Hematopoietic multipotent progenitor cell treated with erythropoietin and hydrocortisone succinate and interleukin-3 and kit ligand, for 15 days (in vitro differentiated cells): Measurements from ENCODE around the gene PRG2.
"Not testable (repeated sequence)": the region's sequence is repeated elsewhere in the genome, so short reads cannot be mapped to it uniquely, and the experiment has no call there.

ENCODE experiments used
- DNase-seq: peaks from one replicate; pipeline ENCODE4 v3.0.0-alpha.2; 2015; ENCODE audit warnings: low spot score

PRG2 gene

DNA sequence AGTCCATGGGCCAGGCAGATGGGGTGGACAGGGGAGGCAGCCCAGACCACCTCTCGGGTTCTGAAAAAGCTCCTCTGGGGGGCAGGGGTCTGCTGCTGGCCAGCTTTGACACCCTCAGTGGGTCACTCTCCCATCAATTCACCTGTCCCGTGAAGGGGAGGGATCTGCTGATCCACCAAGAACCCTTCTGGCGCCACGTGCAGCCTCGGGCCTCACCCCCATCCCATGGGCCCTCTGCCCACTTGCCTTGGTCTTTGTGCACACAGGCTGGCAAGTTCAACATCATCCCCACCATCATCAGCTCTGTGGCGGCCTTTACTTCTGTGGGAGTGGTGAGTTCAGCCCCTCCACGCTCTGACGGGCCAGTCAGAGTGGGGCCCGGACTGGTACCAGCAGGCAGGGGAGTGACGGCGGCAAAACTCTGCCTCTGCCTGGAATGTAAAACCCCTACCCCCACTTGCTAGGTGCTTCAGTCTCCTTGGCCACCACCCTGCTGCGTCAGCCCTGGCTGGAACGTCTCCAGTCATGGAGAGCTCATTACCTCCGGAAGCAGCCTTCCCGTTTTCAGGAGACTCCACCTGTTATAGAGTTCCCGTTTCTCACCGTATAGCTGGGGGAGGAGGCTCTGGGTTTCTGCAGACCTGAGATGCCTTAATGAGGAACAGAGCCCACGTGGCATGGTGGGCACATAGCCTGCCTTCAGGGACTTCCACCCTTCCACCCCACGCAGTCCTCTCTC, 22.2 kb downstream of the PRG2 start:
- no peak for DNase-seq

DNA sequence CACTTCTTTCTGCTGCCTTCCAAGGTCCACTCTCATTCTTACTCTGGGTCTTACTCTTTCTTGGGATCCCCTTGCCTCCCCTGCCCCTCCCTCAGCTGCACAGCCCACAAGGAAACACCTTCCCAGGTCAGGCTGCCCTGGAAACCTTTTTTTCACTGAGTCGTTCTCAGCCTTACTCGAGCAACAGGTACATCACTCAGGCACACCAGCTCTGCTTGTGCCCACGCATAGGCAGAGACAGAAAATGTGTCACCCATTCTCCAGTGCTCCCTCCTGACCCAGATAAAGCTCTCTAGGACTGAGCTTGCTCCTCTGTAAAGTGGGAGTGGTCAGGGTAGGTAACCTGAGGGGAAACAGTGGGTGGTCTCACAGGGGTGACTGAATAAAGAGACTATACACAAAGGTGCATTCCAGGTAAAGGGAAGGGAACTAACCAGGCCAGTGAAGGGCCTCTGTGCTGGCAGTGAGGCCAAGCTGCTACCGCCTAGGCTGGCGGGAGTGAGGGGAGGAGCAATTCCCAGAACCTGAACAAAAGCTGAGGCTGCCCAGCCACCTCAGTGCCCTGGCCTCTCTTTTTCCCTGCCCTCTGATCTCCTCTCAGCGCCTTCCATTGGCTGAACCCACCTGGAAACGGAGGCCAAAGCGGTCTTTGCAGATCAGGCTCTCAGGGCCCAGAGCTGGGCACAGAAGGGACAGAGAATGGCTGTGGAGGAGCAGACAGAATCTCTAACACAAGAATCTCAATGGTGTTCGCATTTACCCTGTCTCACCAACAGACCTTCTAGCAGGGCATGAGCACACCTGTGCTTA, 25.4 kb downstream of the PRG2 start:
- no peak for DNase-seq

DNA sequence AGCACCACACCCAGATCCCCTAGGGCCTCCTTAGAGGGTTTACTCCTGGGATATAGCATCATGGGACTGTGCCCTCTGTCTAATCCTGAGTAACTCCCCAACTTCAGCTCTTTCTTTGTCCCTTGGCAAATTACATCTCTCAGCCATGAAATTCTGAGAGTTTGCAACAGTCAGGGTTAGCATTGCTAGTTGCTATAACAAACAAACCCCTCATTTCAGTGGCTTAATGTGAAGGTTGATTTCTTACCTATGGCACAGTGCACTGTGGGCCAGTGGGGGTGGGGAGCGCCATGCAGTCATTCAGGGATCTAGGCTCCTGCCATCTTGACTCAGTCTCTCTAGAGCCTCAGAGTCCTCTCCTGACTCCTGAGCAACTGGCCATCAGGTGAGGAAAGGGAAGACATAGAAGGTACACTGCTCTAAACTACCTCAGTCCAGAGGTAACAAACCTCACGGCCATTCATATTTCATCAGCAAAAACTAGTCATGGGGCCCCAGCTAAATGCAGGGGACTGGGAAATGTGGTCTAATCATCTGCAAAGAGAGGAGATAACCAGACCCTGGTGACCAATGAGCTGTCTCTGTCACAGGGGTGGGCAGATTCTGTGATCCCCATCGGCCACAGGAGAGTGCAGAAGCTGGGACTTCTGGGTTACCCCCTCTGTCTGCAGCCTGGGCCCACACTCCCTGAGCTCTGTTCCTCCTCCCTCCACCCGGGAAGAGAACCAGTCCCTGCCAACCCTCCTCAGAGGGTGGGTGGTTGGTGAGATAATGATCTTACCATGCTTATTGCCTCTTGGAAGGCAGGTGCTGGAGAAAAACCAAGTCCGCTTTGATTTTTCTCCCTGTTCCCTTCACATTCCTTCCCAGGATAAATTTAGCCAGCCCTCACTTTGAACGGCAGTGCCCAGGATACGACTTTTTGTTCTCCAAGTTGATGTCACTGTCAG, 27.0 kb downstream of the PRG2 start:
- DNase-seq: no peak

- DNase-seq: no peak
These were observed 28.5 kb downstream of the PRG2 start for GRCh38 chr11:57361926-57362325.

DNA sequence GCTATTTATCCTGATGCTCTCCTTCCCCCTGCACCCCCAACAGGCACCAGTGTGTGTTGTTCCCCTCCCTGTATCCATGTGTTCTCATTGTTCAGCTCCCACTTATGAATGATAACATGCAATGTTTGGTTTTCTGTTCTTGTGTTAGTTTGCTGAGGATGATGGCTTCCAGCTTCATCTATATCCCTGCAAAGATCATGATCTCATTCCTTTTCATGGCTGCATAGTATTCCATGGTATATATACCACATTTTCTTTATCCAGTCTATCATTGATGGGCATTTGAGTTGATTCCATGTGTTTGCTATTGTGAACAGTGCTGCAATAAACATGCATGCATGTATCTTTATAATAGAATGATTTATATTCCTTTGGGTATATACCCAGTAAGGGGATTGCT, 29.0 kb downstream of the PRG2 start:
- DNase-seq: not testable (repeated sequence)

- DNase-seq: no peak
These were observed 29.5 kb downstream of the PRG2 start for GRCh38 chr11:57360991-57361390.

GRCh38 chr11:57359896-57360690, 30.4 kb downstream of the PRG2 start:
- no peak for DNase-seq

- DNase-seq: no peak
These were observed 31.1 kb downstream of the PRG2 start for GRCh38 chr11:57359396-57359795.

DNA sequence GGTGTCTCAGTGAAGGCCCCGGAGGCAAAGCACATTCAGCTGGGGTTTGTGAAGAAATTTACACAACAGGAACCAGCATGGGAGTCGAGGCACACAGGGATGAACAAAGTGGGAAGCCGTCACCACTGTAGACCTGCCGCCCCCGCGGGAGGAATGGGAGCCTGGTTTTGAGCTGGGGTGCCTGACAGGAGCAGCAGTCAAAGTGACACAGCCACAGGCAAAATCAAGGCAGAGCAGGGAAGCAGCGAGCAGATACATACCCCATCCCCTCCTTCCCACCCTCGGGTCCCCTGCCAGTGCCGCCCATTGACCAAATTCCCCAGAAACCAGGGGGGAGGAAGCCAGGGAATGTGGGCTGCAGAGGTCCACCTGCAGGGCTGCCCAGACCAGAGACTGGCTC, 31.5 kb downstream of the PRG2 start:
- DNase-seq: no peak

DNA sequence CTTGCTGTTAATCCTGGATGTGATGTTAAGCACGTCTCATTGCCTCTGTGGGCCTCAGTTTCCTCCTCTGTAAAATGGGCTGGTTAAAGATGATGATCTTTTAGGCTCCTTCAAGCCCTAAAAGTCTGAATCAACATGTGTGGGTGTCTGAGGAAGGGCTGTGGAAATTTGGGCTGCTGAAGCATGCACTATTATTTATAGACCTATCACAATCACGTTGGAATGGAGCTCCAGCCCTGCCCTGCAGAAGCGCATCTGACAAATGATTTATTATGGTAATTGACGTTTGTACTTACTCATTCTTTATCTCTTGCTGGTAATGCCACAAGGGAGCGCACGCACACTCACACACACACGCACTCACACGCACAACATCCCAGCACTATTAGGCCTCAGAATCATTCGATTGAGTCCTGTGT, 31.9 kb downstream of the PRG2 start:
- DNase-seq: peak; percentile 35

DNA sequence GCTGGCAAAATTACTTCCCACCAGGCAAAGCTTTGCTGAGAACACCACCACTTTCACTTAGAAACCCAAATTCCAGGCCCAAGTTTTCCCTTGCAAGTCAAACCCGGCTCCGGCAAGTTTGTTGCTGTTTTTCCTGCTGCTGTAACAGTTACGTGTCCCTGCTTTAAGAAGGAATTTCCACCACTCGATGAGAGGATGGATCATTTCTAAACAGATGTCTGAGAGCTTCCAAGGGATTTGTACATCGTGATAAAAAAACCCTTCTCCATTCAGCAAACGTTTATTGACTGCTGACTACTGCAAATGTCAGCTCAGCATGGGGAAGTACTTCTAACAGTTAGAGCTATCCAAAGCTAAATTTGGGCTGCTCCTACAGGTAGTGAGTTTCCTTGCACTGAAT, 32.6 kb downstream of the PRG2 start:
- DNase-seq: no peak

GRCh38 chr11:57357310-57357709, 33.1 kb downstream of the PRG2 start:
- DNase-seq: no peak

GRCh38 chr11:57356268-57356667, 34.2 kb downstream of the PRG2 start:
- no peak for DNase-seq

DNA sequence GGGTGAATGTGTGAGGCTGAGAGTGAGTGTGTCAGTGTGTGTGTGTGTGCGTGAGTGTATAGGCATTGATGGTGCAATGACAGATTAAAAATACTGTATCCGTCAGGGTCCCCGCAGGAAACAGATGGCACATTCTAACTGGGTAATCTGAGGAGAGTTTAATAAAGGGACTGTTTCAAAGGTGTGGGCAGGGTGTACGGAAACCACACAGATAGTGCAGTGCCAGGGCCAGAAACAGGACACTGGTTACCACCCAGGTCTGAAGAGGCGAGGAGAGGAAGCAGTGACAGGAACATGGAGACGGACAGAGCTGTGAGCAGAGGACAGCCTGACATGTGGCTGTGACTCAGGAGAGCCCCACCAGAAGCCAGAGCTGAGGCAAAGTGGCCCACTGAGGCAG, 35.8 kb downstream of the PRG2 start:
- DNase-seq: no peak

- no peak for DNase-seq
These were observed 36.6 kb downstream of the PRG2 start for GRCh38 chr11:57353852-57354251.

DNA sequence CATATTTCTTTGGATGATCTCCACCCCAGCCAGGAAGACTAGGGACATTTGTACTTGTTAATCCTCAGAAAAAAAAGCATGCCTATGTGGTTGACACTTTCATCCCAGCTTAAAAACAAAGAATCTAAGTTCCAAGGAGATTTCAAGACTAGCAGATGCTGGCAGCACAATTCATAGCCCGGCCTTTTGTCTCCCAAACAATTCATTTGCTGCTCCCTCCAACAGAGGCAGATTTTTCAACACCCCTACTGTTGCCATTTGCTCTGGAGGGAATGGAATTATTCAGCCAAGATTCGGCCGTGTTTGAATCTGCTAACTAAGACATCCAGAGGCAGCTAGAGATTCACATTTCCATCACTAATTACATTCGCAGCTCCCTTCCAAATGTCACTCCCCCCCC, 37.0 kb downstream of the PRG2 start:
- DNase-seq: no peak

GRCh38 chr11:57353036-57353435, 37.4 kb downstream of the PRG2 start:
- DNase-seq: peak; percentile 27

DNA sequence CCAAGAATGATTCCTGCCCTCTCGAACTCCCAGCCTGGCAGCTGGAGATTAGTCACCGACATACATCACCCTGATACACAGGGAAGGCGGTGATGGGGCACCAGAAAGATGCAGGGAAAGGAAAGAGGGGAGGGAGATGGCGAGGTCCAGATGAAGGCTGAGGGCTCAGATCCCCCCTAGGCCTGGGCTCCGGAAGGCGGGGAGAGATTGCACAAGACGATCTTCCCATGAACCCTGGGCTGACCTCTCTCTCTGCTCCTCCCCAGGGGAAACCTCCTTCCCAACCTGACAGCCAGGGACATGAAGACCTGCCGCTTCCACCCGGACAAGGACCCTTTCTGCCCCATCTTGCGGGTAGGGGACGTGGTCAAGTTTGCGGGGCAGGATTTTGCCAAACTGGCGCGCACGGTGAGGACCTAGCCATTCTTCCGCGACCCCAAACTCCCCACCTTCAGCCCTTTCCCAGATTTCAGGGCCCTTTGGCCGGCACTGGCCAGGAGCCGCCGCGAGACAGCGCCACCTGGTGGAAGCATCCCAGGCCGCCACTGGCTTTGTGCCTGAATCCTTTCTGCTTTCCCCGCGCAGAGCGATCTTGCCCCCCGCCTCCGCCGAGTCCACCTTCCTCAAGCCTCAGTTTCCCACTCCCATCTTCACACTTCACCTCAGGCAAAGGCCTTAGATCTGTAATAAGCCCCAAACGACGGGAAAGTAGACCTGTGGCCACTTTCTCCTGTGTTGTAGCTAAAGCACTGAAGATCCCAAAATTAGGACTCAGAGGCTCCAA, 40.8 kb downstream of the PRG2 start:
- peak; percentile 63 for DNase-seq

DNA sequence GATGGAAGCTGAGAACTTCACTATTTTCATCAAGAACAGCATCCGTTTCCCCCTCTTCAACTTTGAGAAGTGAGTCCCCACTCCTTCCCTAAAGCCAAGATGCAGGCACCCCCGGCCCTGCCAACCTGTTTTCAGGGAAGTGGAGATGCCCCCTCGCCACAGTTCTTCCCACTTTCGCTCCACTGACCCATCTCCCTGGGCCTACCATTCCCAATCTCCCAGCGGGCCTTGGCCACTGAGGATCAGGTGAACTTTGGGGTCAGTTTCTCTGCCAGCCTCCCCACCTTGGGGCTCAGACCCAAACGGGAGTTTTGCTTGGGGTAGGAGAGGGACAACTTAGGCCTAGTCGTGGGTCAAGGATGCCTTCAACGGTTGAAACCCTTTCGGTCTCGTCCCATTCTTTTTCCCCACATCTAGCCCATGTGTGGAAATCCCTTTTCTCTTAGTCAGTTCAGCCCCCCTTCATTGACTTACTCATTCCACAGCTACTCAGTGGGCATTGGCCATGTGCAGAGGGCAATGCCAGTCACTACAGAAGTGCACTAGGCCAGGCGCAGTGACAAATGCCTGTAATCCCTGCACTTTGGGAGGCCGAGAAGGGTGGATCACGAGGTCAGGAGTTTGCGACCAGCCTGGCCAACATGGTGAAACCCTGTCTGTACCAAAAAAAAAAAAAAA, 41.7 kb downstream of the PRG2 start:
- DNase-seq: no peak

GRCh38 chr11:57348052-57348451, 42.4 kb downstream of the PRG2 start:
- no peak for DNase-seq
